Activated CD4-positive, alpha-beta T cell treated with anti-CD3 and anti-CD28 coated beads for 4 hours (primary cell): Measurements from ENCODE around the gene JAKMIP1.
"Not testable (repeated sequence)": the region's sequence is repeated elsewhere in the genome, so short reads cannot be mapped to it uniquely, and the experiment has no call there.

Experiments
- DNase-seq, 2 donors: peaks; one replicate each; pipeline ENCODE4 v3.0.0-alpha.2; 2020

The JAKMIP1 gene

GRCh38 chr4:6228158-6229067, 28.1 kb upstream of the JAKMIP1 start:
- DNase-seq = no peak

GRCh38 chr4:6227412-6228157, 27.2 kb upstream of the JAKMIP1 start:
- no peak for DNase-seq

DNA sequence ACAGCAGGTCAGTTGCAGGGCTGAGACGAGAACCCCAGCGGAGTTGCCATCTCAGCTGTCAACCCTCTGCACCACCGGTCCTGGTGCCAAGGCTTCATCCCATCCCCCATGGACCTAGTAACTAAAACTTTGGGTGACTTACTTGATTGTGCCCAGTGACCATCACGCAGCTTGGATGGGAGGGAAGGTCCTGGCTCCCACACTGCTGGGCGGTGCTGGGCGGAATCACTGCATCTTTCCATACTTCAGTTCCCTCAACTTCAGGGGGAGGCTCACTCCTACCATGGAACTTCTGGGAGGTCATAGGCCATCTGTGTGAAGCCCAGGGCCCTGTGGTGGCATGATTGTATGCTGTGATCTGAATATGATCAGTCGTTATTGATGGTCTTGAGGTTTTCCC, 26.2 kb upstream of the JAKMIP1 start:
- no peak for DNase-seq

DNA sequence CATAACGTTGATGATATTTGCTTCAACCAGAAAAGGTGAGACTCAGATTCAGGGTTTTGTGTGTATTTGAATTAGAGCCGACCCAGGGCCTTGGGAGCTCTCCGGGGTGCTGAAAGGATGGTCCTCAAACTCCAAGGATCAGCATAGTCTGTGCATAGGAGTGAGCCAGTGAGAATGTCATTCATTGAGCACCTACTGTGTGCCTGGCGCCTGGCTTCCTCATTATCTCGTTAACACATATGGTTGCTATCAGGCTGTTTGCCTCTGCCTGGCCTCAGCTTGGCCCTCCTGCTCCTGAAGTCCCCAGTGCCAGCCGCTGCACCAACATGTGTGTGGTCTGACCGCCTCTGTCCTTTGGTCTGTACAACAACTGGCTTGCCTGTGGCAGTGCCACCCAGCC, 25.1 kb upstream of the JAKMIP1 start:
- DNase-seq = no peak

DNA sequence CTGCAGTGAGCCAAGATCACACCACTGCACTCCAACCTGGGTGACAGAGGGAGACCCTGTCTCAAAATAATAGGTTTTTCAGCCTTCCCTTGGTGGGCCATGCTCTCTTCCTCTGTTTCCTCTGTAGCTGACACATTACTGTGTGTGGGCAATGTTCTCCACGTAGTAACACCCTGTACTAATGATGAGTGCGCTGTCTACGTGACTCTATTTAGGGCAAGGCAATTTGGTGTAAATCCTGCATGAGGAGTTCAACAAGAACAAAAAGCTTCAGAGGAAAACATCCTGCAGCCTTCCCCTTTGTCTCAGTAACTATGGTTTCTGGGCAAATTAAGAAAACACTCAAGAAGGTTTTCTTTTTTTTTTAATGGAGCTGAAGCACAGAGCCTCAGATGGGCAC, 24.4 kb upstream of the JAKMIP1 start:
- no peak for DNase-seq

GRCh38 chr4:6222761-6223292, 22.5 kb upstream of the JAKMIP1 start:
- no peak for DNase-seq

DNA sequence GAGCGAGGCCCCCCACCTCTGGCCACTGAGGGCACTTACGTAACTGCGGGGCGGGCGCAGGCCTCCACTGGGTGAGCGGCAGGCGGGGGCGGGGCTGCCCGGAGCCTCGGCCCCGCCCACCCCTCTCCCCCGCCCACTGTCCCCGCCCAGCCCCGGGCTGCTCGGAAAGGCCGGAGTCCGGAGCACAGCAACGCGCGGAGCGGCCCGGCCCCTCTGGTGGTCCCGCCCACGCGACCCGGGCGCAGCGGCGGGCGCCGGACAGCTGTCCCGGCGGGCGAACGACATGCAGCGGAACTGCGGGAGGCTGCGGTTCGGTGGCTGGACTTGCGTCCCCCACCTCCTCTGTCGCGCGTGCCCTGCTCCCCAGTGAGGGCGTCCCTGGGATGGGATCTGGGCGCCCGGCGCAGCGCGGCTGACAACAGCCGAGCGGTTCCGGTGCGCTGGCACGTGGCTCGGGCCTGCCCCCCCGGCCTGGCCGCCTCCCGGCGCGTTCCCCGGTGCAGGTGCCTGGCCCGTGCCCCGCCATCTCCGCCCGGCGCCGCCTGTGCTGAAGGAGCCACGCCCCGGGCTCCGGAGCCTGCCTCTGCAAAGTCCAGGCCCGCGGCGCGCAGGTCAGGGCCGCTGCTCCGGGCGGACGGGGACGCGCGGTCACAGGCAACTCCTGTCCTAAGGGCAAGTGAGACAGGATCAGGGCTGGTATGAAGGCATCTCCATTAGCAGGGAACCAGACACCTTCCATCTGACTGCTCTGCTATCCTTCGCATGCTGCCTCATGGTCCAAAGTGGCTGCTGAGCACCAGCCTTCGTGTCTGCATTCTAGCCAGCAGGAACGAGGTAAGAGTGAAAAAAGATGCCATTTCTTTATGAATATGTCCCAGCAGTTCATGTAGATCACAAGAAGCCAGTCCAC, 21.8 kb upstream of the JAKMIP1 start:
- DNase-seq = peak in 1 of 2 donors; percentile 15

DNA sequence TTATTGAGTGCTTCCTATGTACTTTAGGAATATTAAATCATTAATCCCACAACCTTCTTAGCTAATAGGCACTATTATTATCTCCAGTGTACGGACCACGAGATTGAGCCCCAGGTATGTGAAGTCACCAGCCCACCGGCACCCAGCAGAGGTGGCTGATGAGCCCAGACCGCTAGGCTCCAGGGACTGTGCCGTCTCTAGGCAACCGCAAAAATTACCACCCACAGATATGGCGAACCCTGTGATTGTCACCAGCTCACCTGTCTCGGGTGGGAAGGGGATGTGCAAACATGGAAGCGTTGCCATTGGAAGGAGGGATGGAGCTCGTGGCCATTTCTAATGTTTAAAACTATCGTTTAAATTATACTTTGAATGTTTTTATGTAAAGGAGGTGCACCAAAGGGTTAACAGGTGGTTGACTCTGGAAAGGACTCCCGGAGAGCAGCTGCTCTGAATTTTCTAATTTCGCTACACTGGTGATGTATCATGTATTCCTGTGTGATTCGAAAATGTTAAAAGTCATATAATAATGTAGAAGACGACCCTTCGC, 21.0 kb upstream of the JAKMIP1 start:
- no peak for DNase-seq

DNA sequence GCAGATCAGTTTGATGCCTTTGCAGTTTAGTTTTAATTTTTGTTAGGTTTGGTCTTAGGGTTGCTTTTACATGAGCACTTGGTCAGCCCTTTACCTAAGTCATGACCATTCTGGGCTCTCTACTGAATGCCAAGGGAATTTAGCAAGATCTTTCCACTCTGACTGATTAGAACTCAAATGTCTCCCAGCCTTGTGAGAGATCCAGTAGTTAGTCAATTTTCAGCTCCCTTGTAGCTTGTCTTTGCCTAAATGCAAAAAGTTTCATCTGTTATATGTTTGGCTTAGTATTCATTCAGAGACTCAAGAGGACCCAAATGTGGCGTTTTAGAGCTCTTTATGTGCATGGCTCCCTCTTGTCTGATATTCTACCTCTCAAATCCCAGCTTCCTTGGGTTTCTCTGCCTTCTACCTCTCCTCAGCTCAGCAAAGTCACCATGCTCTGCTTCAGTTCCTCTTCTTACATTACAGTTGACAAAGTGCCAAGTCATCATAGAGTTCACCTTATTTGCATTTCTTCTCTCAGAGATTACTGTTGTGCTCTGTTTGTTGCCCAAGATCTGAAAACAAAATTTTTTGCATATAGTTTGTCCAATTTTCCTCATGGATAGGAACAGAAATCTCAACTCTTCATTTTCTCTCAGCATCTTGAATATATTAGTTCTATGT, 17.5 kb upstream of the JAKMIP1 start:
- DNase-seq = no peak

DNA sequence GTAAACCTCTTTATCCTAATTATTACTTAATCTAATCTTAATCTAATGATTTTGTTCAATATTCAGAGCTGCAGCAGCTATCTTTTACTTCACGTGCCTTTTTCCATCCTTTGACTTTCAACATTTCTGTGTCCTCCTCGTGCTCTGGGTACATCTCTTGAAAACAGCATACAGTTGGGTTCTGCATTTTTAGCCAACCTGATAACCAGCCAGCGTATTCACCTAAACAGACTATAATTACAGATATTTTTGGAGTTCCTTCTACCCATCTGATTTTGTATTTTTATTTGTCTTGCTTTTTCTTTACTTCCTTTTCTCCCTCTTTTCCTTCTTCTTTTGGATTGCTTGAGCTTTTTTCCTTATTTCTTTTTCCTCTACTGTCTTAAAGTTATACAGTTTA, 16.2 kb upstream of the JAKMIP1 start:
- no peak for DNase-seq

- no peak for DNase-seq
Measured at GRCh38 chr4:6209921-6210320, 9.6 kb upstream of the JAKMIP1 start.

DNA sequence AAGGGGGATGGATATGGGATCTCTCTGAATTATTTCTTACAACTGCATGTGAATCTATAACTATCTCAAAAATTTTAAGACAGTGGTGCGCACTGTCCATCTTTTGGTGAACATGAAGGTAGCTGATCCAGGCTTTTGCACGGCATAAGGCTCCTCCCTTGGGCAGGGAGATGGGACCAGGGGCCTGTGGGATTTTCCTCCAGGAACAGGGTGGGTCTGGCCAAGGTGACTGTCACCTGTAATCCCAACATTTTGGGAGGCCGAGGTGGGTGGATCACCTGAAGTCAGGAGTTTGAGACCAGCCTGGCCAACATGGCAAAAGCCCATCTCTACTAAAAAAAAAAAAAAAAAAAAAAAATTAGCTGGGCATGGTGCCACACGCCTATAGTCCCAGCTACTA, 8.9 kb upstream of the JAKMIP1 start:
- not testable (repeated sequence) for DNase-seq

GRCh38 chr4:6208416-6208815, 8.1 kb upstream of the JAKMIP1 start:
- no peak for DNase-seq

DNA sequence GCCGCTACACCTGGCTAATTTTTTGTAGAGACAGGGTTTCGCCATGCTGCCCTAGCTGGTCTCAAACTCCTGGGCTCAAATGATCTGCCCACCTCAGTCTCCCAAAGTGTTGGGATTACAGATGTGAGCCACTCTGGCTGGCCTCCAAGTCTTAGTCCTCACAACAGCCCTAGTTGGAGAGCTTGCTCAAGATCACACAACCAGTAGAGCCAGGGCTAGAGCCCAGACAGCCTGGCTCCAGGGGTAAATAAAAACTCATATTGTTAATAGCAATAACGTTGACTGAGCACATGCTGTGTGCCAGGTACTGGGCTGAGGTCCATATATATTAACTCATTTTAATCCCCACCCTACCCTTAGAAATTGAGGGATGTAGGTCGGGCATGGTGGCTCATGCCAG, 7.3 kb upstream of the JAKMIP1 start:
- DNase-seq = no peak

DNA sequence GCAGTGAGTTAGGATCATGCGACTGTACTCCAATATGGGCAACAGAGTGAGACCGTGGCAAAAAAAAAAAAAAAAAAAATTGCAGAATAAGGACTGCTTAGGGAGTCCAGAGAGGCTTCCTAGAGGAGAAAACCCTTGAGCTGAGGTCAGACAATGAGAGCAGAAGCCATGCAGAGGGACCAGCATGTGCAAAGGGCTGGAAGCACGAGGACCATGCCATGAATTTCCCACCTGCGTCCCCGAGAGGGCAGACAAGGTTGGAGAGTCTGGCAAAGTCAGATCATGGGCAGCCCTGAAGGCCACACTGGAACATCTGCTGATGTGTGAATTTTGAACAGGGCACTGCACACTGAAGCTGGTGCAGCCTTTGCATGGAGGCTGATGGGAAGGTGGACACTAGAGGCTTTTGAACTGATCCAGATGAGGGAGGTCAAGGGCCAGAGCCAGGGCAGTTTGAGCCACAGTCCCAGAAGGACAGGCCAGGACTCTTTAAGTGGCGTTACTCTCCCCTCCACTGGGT, 6.5 kb upstream of the JAKMIP1 start:
- DNase-seq = no peak

DNA sequence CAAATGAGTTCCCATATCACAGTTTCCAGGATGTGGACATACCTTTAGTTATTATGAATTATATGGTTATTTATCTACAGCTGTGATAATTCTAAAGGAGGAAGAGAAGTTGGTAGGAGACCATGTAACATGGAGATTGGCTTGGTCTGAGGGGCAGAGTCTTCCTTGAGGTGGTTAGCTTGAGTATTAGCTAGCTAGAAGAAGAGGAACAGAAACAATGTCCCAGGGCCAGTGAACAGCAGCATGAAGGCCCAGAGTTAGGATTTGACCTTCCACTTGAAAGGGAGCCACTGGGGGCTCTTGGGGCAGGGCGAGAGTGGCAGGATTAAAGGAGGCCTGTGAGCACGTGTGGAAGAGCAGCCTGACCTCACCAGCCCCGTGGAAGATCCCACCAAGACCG, 5.6 kb upstream of the JAKMIP1 start:
- no peak for DNase-seq

- no peak for DNase-seq
Measured at GRCh38 chr4:6205567-6205931, 5.2 kb upstream of the JAKMIP1 start.

- no peak for DNase-seq
Measured at GRCh38 chr4:6204871-6205566, 4.7 kb upstream of the JAKMIP1 start.

GRCh38 chr4:6204098-6204497, 3.7 kb upstream of the JAKMIP1 start:
- no peak for DNase-seq

- no peak for DNase-seq
Measured at GRCh38 chr4:6201580-6202091, 1.3 kb upstream of the JAKMIP1 start.

DNA sequence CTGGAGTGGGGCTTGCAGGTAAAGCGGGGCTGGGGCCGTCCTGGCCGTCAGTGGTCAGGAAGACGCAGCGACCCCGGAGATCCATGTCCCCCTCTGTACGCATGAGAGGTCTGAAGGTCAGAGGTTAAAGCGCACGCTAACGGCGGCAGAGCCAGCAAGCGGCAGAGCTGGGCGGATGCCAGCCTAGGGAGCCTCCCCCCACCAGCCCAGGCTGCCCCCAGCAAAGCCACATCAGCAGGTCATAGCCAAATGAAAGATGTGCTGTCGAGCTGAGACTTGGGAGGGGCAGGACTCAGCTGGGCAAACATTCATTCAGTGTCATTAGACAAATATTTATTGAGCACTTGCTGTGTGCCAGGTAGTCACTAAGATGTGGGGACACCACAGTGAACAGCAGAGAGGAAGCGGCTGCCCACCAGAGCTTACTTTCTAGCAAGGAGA, 593 bp upstream of the JAKMIP1 start:
- DNase-seq = peak in 1 of 2 donors; percentile 9
